ENCODE results near the gene TMTC3.

GRCh38 chr12:88181881-88182280, 39.8 kb downstream of the TMTC3 start:
- no peak for TF ChIP-seq CTCF (IDR thresholded peaks at IDR 0.05)
- no peak for TF ChIP-seq POLR2A (IDR thresholded peaks at IDR 0.05)
- no peak for TF ChIP-seq POLR2AphosphoS5 (IDR thresholded peaks at IDR 0.05)

Data from suprapubic skin (tissue), 4 donors.